Transverse colon (tissue), 4 donors: ENCODE data around the gene WSCD1. TPM values are rescaled to one million over a fixed set of nuclear protein-coding genes. Genes with fewer than 3 reads are reported as not detected.

Experiments used
- DNase-seq: peaks from one replicate; pipeline ENCODE4 v3.0.0-alpha.2; 2019
- H3K27ac ChIP-seq, 4 donors: fragments of 200-600 bp; sonication (generic); 2 replicates each; pipeline ENCODE4 v1.5.1; 2016 to 2018; ENCODE audit warnings: inconsistent platforms in 4 of 4
- H3K27me3 ChIP-seq: fragments of 200-600 bp; sonication (generic); 2 replicates; pipeline ENCODE4 v1.5.1; 2017; ENCODE audit warnings: inconsistent platforms
- H3K36me3 ChIP-seq, 4 donors: fragments of 200-600 bp; sonication (generic); 2 replicates each; pipeline ENCODE4 v1.5.1; 2017 to 2019; ENCODE audit warnings: inconsistent platforms in 4 of 4
- H3K4me1 ChIP-seq, 4 donors: fragments of 200-600 bp; sonication (generic); 2 replicates each; pipeline ENCODE4 v1.5.1; 2017 to 2020; ENCODE audit warnings: inconsistent platforms in 4 of 4
- H3K4me3 ChIP-seq, 4 donors: fragments of 200-600 bp; sonication (generic); 1 replicate in 1 of 4; 2 replicates in 3 of 4; pipeline versions ENCODE4 v1.5.1 to v1.6.1; 2017 to 2019; ENCODE audit warnings: inconsistent platforms in 4 of 4
- H3K9me3 ChIP-seq, 2 donors: fragments of 200-600 bp; sonication (generic); 2 replicates each; pipeline ENCODE4 v1.5.1; 2017 to 2019; ENCODE audit warnings: inconsistent platforms in 2 of 2
- CTCF ChIP-seq, 5 experiments: fragments of 200-600 bp in 3 of 5; fragments of 450-650 bp in 2 of 5; sonication (generic) in 3 of 5; IDR thresholded peaks; 1 replicate in 2 of 5; 2 replicates in 3 of 5; pipeline ENCODE4 v1.5.1; 2016 to 2017; ENCODE audit warnings: antibody characterized with exemption in 5 of 5, inconsistent platforms in 3 of 5, mild to moderate bottlenecking in 2 of 5, moderate library complexity in 1 of 5
- EP300 ChIP-seq: sonication (generic); formaldehyde crosslinking; IDR thresholded peaks from one replicate; pipeline ENCODE4 v1.6.1; 2017; ENCODE audit warnings: antibody characterized with exemption, low read depth
- POLR2A ChIP-seq: fragments of 450-650 bp; IDR thresholded peaks from one replicate; pipeline ENCODE4 v1.6.1; 2016; ENCODE audit warnings: antibody characterized with exemption, mild to moderate bottlenecking, moderate library complexity
- POLR2AphosphoS5 ChIP-seq, 3 donors: sonication (generic); formaldehyde crosslinking; IDR thresholded peaks; one replicate each; pipeline ENCODE4 v1.6.1; 2016; ENCODE audit warnings: antibody characterized with exemption in 3 of 3
- WGBS, 2 donors: methylation state at CpG; one replicate each; pipeline ENCODE4 v1.1.5; 2018; ENCODE audit warnings: low coverage in 1 of 2; 5-methylcytosine and 5-hydroxymethylcytosine counted together
- in situ Hi-C, 4 donors: fragments of 200-750 bp; cut with MboI; loops; one replicate each; pipeline versions ENCODE4 v1.15.0 to v1.15.1; 2017; ENCODE audit warnings: low sequenced_read_pairs in 3 of 4, low pct_ligation_motif_present in 1 of 4, low pct_unique_long_range_greater_than_20kb in 1 of 4
- intact Hi-C: fragments of 100-400 bp; cut with DNase I; formaldehyde crosslinking; loops from one replicate; pipeline ENCODE4 v1.15.1; 2023; ENCODE audit warnings: low total_unique reads
- total RNA-seq, 4 donors: library from RNA; depleted of rRNA; stranded (reverse); fragments of >200 nt; gene quantifications; one replicate each; pipeline ENCODE4 v1.1.0, GENCODE V29; 2016

Gene WSCD1
- total RNA-seq, 4 donors from 2014 or later: 23.7 to 58.4 (median 33.7) TPM

- WGBS, 2 donors: 60% methylated on average over 5 to 11 of the region's 11 CpGs
- Histone ChIP-seq H3K4me1 (peaks cover 4 to 15% (median 7%) of the 10 kb centered on the region in 4 donors), H3K4me3 (no peak overlapping the region), H3K36me3 (no peaks in the 10 kb centered on the region), H3K27ac (no peak overlapping the region), H3K9me3 (no peaks in the 10 kb centered on the region), H3K27me3 (no peaks in the 10 kb centered on the region)
- no peak for DNase-seq
- in situ Hi-C loops: no loop called here
- TF ChIP-seq EP300: no peak
- no peak for TF ChIP-seq CTCF (IDR thresholded peaks at IDR 0.05)
- TF ChIP-seq POLR2A: no peak
- no peak for TF ChIP-seq POLR2AphosphoS5 (IDR thresholded peaks at IDR 0.05)
- intact Hi-C loops: no loop called here
Observed at GRCh38 chr17:6098050-6098822, 28.1 kb downstream of the WSCD1 start.

DNA sequence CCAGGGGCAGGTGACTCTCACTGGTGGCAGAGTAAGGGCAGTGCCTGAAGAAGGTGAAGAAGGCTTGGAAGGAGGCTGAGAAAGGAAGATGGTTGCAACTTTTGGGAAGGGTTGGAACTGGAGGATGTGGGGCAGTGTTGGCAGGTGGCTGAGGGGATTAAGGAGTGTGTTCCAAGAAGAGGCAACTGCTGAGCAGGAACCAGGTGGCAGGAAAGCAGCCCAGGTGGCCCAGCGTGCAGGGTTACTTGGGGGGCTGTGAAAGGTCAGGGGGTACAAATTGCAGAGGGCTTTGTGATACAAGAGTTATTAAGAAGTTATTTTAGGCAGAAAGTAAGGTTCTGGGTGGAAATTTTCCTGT lies 28.6 kb downstream of the WSCD1 start:
- DNase-seq: no peak
- TF ChIP-seq EP300 (no peak), CTCF (IDR thresholded peaks at IDR 0.05) (no peak), POLR2AphosphoS5 (IDR thresholded peaks at IDR 0.05) (no peak), POLR2A (no peak)
- intact Hi-C loops (no loop called here), in situ Hi-C loops (no loop called here)
- 60 to 80% methylated on average over 1 of the region's 1 CpG for WGBS, 2 donors
- H3K9me3 ChIP-seq: no peaks in the 10 kb centered on the region
- no peaks in the 10 kb centered on the region for H3K36me3 ChIP-seq
- no peak overlapping the region for H3K4me3 ChIP-seq
- H3K4me1 ChIP-seq: peaks cover 5 to 20% (median 12%) of the 10 kb centered on the region in 4 donors
- no peak overlapping the region for H3K27ac ChIP-seq
- no peaks in the 10 kb centered on the region for H3K27me3 ChIP-seq

GRCh38 chr17:6099492-6099891 lies 29.3 kb downstream of the WSCD1 start:
- DNase-seq: no peak
- no peak for TF ChIP-seq CTCF (IDR thresholded peaks at IDR 0.05)
- TF ChIP-seq POLR2AphosphoS5 (IDR thresholded peaks at IDR 0.05): no peak
- TF ChIP-seq EP300: no peak
- TF ChIP-seq POLR2A: no peak

GRCh38 chr17:6100146-6100545 lies 30.0 kb downstream of the WSCD1 start:
- Histone ChIP-seq H3K27me3 (no peaks in the 10 kb centered on the region), H3K4me1 (peaks cover 5 to 31% (median 19%) of the 10 kb centered on the region in 4 donors), H3K27ac (no peak overlapping the region), H3K36me3 (no peaks in the 10 kb centered on the region), H3K9me3 (no peaks in the 10 kb centered on the region), H3K4me3 (no peak overlapping the region)
- intact Hi-C loops (loop anchor here (10.0 kb wide), 1 partner anchor 145 kb away; no protein-coding TSS in a partner anchor), in situ Hi-C loops (no loop called here)
- 80 to 91% methylated on average over 1 to 9 of the region's 9 CpGs for WGBS, 2 donors
- DNase-seq: no peak
- TF ChIP-seq POLR2A (no peak), CTCF (IDR thresholded peaks at IDR 0.05) (no peak), POLR2AphosphoS5 (IDR thresholded peaks at IDR 0.05) (no peak), EP300 (no peak)

More at GRCh38 chr17:6099492-6099891, 29.3 kb downstream of the WSCD1 start:
- no peak overlapping the region for H3K4me3 ChIP-seq
- no peaks in the 10 kb centered on the region for H3K27me3 ChIP-seq
- WGBS, 2 donors: 87 to 88% methylated on average over 7 to 8 of the region's 8 CpGs
- in situ Hi-C loops: no loop called here
- no peaks in the 10 kb centered on the region for H3K9me3 ChIP-seq
- H3K36me3 ChIP-seq: no peaks in the 10 kb centered on the region
- peaks cover 5 to 25% (median 16%) of the 10 kb centered on the region in 4 donors for H3K4me1 ChIP-seq
- intact Hi-C loops: no loop called here
- no peak overlapping the region for H3K27ac ChIP-seq
